ENCODE data around the gene DISP3.

Gene DISP3

GRCh38 chr1:11486231-11487009, 7.5 kb downstream of the DISP3 start:
- Histone ChIP-seq H3K9me2 (replicated peaks; ENCODE audit: control insufficient read depth, low read length) (no peaks in the 10 kb centered on the region), H3K4me3 (ENCODE audit: low read length) (no peak overlapping the region), H3F3A (ENCODE audit: control insufficient read depth, insufficient read depth) (no peaks in the 10 kb centered on the region), H4K20me1 (ENCODE audit: control insufficient read depth, insufficient read depth, low read depth, low read length) (0 out of 2 replicates have a peak, but pooled peaks cover 4% of the 10 kb centered on the region), H3K9me3 (ENCODE audit: control insufficient read depth, insufficient read depth, low read length) (no peaks in the 10 kb centered on the region), H3K27ac (ENCODE audit: low read depth, low read length) (no peak overlapping the region), H3K4me2 (ENCODE audit: low read length) (no peak overlapping the region), H3K79me2 (ENCODE audit: control insufficient read depth, low read length) (no peaks in the 10 kb centered on the region), H3K36me3 (ENCODE audit: control insufficient read depth, low read length) (no peaks in the 10 kb centered on the region), H3K27me3 (ENCODE audit: control insufficient read depth, low read length) (peaks cover 3% of the 10 kb centered on the region; the same call in 1 of the 2 replicates), H3K4me1 (ENCODE audit: control insufficient read depth, low read length) (no peaks in the 10 kb centered on the region)
- TF ChIP-seq EZH2phosphoT487 (IDR thresholded peaks at IDR 0.05; ENCODE audit: borderline replicate concordance, low read length) = no peak
- TF ChIP-seq CTCF (IDR thresholded peaks at IDR 0.05; ENCODE audit: low read depth, low read length, poor library complexity, severe bottlenecking) = no peak

DNA sequence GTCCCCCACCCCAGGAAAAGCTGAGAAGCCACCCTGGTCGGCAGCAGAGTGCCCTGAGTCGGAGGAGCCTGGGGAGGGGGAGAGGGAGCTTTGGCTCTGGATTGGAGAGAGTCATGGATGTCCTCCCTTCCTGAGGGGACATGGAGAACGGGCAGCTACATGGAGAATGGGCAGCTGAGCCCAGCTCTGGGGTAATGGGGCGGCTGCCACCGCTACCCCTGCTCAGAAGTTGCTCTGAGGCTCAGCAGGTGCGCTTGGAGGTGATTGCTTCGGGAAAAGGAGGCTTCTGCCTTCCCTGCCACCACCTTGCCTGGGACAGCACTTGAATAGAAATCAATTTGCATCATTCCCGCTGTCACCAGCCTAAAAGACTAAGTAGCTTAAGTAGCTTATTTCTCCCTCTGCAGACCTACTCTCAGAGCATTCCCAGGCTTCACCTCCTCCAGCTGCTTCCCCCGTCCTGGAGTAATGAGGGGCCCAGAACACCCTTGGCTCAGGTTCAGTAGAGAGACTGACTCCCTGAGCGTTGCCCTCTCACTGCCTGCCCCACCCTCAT, 8.3 kb downstream of the DISP3 start:
- Histone ChIP-seq H3K4me2 (ENCODE audit: low read length) (no peak overlapping the region), H3K79me2 (ENCODE audit: control insufficient read depth, low read length) (no peaks in the 10 kb centered on the region), H3K27ac (ENCODE audit: low read depth, low read length) (no peak overlapping the region), H3F3A (ENCODE audit: control insufficient read depth, insufficient read depth) (no peaks in the 10 kb centered on the region), H3K9me2 (replicated peaks; ENCODE audit: control insufficient read depth, low read length) (no peaks in the 10 kb centered on the region), H3K4me3 (ENCODE audit: low read length) (no peak overlapping the region), H4K20me1 (ENCODE audit: control insufficient read depth, insufficient read depth, low read depth, low read length) (0 out of 2 replicates have a peak, but pooled peaks cover 4% of the 10 kb centered on the region), H3K4me1 (ENCODE audit: control insufficient read depth, low read length) (no peaks in the 10 kb centered on the region), H3K36me3 (ENCODE audit: control insufficient read depth, low read length) (no peaks in the 10 kb centered on the region), H3K9me3 (ENCODE audit: control insufficient read depth, insufficient read depth, low read length) (no peaks in the 10 kb centered on the region), H3K27me3 (ENCODE audit: control insufficient read depth, low read length) (peaks cover 3% of the 10 kb centered on the region; the same call in 1 of the 2 replicates)
- TF ChIP-seq EZH2phosphoT487 (IDR thresholded peaks at IDR 0.05; ENCODE audit: borderline replicate concordance, low read length) = no peak
- no peak for TF ChIP-seq CTCF (IDR thresholded peaks at IDR 0.05; ENCODE audit: low read depth, low read length, poor library complexity, severe bottlenecking)

- peaks cover 3% of the 10 kb centered on the region; the same call in 1 of the 2 replicates for H3K27me3 ChIP-seq (ENCODE audit: control insufficient read depth, low read length)
- no peaks in the 10 kb centered on the region for H3K9me3 ChIP-seq (ENCODE audit: control insufficient read depth, insufficient read depth, low read length)
- no peak overlapping the region for H3K27ac ChIP-seq (ENCODE audit: low read depth, low read length)
- H3K4me2 ChIP-seq (ENCODE audit: low read length) = no peak overlapping the region
- no peaks in the 10 kb centered on the region for H3K36me3 ChIP-seq (ENCODE audit: control insufficient read depth, low read length)
- no peak overlapping the region for H3K4me3 ChIP-seq (ENCODE audit: low read length)
- H3K9me2 ChIP-seq (replicated peaks; ENCODE audit: control insufficient read depth, low read length) = no peaks in the 10 kb centered on the region
- 0 out of 2 replicates have a peak, but pooled peaks cover 4% of the 10 kb centered on the region for H4K20me1 ChIP-seq (ENCODE audit: control insufficient read depth, insufficient read depth, low read depth, low read length)
- TF ChIP-seq EZH2phosphoT487 (IDR thresholded peaks at IDR 0.05; ENCODE audit: borderline replicate concordance, low read length) = no peak
- TF ChIP-seq CTCF (IDR thresholded peaks at IDR 0.05; ENCODE audit: low read depth, low read length, poor library complexity, severe bottlenecking) = no peak
- H3F3A ChIP-seq (ENCODE audit: control insufficient read depth, insufficient read depth) = no peaks in the 10 kb centered on the region
- no peaks in the 10 kb centered on the region for H3K79me2 ChIP-seq (ENCODE audit: control insufficient read depth, low read length)
- no peaks in the 10 kb centered on the region for H3K4me1 ChIP-seq (ENCODE audit: control insufficient read depth, low read length)
Measured at GRCh38 chr1:11488201-11488770, 9.3 kb downstream of the DISP3 start.

Measured in DOHH2 (cell line).